NCI-H2081 (cell line): Measurements from ENCODE around the gene SLC35G3.
"Not testable (repeated sequence)": the region's sequence is repeated elsewhere in the genome, so short reads cannot be mapped to it uniquely, and the experiment has no call there.

Experiments
- DNase-seq, 2 experiments: peaks; one replicate each; lab custom pipeline; 2025; lab: John Stamatoyannopoulos, UW

The SLC35G3 gene

DNA sequence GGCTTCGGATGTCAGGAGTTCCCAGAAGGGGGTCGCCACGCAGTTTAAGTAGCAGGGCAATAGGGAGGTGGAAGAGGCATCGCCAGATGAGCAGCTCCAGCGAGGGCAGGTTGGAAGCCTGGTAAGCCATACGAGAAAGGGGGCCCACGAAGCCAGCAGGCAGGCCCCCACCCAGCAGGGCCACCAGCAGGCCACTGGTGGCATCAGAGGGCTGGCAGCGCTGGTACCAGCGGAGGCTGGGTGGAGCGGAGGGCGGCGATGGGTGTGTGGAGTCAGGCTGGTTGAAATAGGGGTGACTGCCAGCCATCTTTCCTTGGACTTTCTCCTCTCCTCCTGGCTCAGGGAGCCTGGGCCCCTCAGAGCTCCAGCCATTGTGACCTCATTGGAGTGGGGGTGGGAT is at the start of gene SLC35G3:
Gene SLC35G3, minus strand, starts transcription at position 393 of the 400 bp plus-strand sequence. Its CDS starts 86 bp downstream, at position 307.
- not testable (repeated sequence) for DNase-seq

DNA sequence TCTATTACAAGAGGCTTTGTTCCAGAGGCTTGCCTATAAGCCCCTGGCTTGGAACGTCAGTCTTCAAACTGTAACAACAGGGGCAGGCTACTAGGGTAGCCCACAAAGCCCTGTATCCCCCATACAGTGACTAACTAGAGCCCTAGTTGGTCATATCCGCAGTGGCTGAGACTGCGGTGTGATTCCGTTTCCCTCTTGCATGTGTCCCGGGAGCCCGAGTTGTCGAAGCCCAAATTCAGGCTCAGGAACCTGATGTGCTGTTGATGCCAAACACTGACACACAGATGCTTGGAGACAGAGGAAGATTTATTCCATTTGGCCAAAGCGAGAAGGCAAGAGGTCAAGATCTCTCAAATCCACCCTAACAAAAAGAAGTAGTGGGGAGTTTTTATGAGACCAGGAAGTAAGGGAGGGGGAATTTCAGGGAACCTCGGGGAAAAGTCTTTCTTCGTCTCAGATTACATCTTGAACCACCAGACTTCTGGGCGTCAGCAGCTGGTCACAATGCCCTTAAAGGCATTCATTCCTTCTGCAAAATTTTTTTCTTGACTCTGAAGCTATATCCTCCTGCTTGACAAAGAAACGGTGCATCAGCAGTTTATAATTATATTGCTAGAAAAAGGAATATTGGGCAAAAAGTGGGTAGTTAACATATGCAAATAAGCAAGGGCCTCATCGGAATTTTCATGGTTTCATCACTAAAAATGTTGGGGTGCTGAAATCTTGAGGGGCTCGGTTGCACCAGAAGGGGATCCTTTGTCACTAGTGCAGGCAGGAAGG is 49.6 kb upstream of the SLC35G3 start:
- no peak for DNase-seq

DNA sequence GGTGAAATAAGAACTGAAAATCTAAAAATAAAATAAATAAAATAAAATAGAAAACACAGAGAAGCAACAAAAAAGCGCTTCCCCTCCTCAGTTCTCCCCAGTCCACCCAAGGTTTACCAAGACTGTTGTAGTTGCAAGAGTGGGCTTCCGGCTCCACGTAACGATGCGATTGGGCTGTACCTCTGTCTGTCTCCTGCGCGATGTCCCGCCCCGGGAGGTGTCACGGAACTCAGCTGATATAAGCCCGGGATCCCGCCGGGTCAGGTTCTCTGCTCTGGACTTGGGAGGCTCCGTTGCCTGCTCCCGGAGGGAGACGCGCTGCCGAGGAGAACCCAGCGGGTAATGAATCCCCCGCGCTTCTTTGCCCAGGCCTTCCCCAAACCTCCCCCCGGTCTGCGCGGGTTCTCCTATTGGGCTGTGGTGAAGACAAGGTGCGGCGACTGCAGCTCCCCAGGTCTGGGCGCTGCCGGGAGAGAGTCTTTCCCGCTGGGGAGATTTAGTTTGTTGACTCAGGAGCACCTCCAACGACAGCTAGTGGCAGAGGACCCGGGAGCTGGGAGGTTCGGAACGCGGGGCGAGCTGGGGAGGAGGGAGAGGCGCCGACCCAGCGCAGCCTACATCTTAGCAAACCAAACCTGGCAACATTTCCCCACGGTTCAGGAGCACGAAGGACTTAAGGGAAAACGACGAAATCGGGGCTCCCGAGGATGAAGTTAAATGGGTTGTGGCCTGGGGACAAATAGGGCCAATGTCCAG is 48.8 kb upstream of the SLC35G3 start, which contains the start of gene SLFN5:
Gene SLFN5, plus strand, starts transcription at position 268 of the 756 bp plus-strand sequence. CDS start 15,619 bp downstream, outside the sequence.
- peak; percentile 67 to 74 for DNase-seq

DNA sequence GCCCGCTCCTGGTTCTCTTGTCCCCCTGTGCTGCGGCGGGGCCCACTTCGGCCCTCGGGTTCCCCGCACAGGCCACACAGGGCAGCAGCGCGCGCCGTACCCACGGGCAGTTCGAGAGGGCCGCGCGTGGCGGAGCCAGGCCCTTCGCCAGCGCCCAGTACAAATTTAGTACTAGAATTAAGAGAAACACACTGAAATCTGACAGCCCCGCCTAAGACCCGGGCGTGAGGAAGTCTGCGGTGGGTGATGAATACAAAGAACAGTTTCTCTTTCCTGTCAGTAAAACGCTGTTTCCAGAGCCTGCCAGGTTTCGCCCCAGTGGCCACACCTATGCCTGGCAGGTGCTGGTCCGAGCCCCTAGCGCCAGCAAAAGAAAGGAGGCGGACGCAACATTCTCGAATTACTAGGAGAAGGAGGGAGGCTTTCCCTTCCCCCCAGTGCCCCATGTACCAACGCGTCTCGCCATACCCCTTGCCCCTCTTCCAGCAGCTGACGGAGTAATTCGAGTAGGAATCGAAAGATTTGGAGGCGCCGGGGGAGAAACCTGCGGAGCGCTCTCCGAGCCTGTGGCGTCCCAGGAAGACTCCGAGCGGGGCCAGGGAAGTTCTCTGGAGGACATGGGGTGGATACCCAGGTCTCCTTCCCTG is 48.1 kb upstream of the SLC35G3 start:
- DNase-seq, result peak; percentile 59 to 70

- no peak for DNase-seq
These were observed 47.3 kb upstream of the SLC35G3 start for GRCh38 chr17:35241520-35241919.

DNA sequence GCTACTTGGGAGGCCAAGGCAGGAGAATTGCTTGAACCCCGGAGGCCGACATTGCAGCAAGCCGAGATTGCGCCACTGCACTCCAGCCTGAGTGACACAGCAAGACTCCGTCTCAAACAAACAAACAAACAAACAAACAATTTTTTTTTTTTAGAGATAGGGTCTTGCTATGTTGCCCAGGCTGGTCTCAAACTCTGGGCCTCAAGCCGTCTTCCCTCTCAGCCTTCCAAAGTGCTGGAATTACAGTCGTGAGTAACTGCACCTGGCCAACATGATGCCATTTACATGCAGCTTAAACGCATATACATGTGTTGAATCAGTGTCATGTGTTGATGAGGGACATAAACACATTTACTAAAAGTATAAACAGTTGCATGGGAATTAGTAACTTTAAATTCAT is 46.7 kb upstream of the SLC35G3 start:
- DNase-seq, result no peak

DNA sequence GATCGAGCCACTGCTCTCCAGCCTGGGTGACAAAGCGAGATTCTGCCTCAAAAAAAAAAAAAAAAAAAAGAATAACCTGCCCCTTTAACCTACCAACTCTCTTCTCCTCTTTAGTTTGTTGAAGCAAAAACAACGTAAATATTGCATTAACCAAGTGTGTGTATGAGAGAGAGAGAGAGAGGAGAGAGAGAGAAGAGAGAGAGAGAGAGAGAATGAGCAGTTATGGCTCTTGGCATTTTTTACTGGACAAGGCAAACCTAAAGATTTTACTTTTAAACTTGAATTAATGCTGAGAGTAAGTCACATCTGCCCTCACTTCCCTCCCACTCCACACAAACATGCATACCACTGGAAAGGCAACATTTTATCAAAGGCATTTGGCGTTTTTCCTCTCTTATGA is 45.6 kb upstream of the SLC35G3 start:
- DNase-seq, result no peak

DNA sequence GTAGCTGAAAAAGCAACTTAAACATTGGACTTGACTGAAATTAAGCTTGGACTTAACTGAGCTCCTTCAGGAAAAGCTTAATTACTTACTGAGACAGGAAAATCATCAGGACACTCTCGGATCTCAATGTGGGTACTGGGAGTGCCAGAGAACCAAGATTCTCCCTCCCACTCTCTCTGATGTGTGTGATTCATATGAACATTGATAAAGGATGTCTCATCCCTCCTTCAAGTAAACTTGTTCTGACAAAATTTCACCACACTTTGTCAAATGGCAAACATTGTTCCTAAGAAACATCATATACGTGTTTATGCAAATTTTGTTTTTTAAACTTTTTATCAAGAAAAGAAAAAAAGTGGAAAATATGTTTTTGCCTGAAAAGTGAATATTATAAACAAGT is 44.6 kb upstream of the SLC35G3 start:
- no peak for DNase-seq

- no peak for DNase-seq
These were observed 42.6 kb upstream of the SLC35G3 start for GRCh38 chr17:35236821-35237220.

DNA sequence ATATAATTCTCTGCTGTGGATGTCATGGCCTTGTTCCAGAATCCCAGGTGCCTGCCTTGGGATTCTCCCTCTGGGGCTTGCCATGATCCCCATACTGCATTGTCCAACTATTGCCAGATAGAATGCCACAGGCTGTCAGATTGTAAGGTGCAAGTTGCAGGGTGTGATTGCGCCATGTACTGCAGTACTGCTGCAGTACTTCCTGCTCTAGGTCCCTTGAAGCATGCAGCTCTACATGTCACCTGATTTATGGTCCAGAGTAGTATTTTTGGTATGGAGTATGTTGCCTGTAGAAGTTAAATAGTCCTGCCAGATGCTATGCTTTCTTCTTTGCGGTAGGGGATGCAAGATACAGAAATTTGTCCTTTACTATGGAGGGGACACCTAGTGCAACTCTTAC is 41.7 kb upstream of the SLC35G3 start:
- no peak for DNase-seq

DNA sequence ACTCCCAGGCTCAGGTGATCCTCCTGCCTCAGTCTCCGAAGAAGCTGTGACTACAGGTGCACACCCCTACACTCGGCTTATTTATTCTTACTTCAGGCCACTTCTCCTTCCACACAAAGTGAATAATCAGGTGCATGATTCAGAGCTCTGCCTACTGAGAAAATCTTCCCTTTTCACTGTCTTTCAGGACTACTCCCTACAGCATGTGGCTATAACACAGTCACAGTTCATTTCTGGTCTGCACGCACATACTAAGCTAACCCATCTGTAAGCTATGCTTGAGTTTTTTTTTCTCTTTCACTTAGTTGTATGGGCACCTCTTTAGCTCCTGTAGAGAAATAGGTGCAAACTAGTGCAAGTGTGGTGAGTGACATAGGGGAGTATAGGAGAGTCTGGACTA is 41.1 kb upstream of the SLC35G3 start:
- no peak for DNase-seq

- DNase-seq, result not testable (repeated sequence)
These were observed 40.1 kb upstream of the SLC35G3 start for GRCh38 chr17:35234315-35234714.

- DNase-seq, result no peak
These were observed 35.4 kb upstream of the SLC35G3 start for GRCh38 chr17:35229638-35230037.

DNA sequence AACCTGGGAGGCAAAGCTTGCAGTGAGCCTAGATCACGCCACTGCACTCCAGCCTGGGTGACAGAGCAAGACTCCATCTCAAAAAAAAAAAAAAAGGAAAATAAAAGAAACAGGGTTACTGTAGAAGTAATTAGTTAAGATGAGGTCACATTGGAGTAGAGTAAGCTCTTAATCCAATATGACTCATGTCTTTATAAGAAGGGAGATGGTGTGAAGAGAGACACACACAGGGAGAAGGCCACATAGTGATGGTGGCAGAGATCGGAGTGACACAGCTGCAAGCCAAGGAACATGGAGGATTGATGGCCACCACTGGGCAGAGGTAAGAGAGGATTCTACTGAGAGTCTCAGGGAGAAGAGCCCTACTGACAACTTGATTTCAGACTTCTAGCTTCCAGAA is 33.4 kb upstream of the SLC35G3 start:
- DNase-seq, result no peak

- no peak for DNase-seq
These were observed 30.2 kb upstream of the SLC35G3 start for GRCh38 chr17:35224436-35224835.

- no peak for DNase-seq
These were observed 28.3 kb upstream of the SLC35G3 start for GRCh38 chr17:35222452-35222851.

- no peak for DNase-seq
These were observed 24.7 kb upstream of the SLC35G3 start for GRCh38 chr17:35218915-35219314.

DNA sequence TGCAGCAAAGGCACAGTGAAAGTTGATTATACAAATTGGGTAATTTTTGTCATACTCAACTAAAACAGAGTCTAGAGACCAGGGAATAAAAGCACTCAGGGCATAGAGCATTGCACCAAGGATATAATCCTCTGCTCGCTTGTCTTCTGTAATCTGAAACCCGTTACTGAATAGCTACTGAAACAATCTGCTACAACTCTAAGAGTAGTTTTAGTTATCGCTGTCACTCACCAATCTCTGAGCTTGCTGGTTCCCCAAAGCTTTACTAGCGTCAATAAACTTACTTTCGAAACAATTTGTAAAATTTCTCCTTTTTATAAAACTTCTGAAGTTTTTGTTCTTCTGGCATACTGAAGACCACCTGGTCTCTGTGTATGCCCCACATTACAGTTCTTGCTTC is 22.9 kb upstream of the SLC35G3 start:
- DNase-seq, result no peak

GRCh38 chr17:35214631-35215273 is 20.6 kb upstream of the SLC35G3 start:
- DNase-seq, result no peak

DNA sequence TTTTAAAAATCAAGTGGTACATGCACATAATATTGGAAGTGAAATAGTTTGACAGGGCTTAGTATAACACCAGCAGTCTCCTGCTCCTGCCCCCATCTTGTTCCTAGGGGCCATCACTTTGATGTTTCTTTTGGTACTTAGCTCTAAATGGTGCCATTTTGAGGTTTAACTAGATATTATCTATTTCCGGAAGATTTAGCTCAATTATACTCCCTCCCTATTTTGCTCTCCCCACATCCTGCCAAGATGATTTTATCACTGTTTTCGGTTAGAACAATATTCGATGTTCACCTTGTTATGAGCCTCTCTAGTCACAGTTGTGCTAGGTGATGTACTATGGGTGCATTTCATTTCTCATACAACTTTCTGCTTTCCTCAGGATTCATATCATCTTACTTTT is 20.0 kb upstream of the SLC35G3 start:
- no peak for DNase-seq

- no peak for DNase-seq
These were observed 19.3 kb upstream of the SLC35G3 start for GRCh38 chr17:35213412-35213940.

DNA sequence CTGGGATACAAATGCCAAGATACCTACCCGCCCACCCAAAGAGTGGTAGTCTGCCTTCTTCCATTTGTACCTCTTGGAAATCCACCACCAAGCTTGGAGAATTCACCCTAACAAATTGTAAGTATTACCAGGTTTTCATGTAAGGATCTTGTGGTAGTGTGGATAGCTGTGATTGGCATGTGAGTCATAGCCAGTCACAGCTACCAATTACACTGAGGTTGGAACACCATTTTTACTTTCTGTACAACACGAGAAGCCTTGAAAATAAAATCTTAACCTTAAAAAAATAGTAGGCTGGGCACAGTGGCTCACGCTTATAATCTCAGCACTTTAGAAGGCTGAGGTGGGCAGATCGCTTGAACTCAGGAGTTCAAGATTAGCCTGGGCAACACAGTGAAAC is 18.5 kb upstream of the SLC35G3 start:
- no peak for DNase-seq
